Thymus (tissue), 11 donors: ENCODE measurements around the gene SNX13. TPM values are rescaled to one million over a fixed set of nuclear protein-coding genes. Genes with fewer than 3 reads are reported as not detected.

Experiments
- DNase-seq, 9 donors: peaks; one replicate each; pipeline ENCODE4 v3.0.0-alpha.2; 2013; ENCODE audit warnings: low spot score in 9 of 9, low read depth in 6 of 9, missing footprints in 1 of 9
- H3K27ac ChIP-seq, 2 donors: one replicate each; pipeline ENCODE4 v1.5.1; 2013; ENCODE audit warnings: control low read depth in 1 of 2, low read depth in 1 of 2, low read length in 1 of 2, mild to moderate bottlenecking in 1 of 2, moderate library complexity in 1 of 2
- H3K27me3 ChIP-seq, 2 donors: one replicate each; pipeline ENCODE4 v1.5.1; 2013; ENCODE audit warnings: low read length in 1 of 2; ENCODE audit not compliant: control insufficient read depth in 2 of 2, insufficient read depth in 1 of 2
- H3K36me3 ChIP-seq, 2 donors: one replicate each; pipeline ENCODE4 v1.5.1; 2013; ENCODE audit warnings: low read length in 1 of 2, mild to moderate bottlenecking in 1 of 2, moderate library complexity in 1 of 2; ENCODE audit not compliant: control insufficient read depth in 2 of 2, insufficient read depth in 2 of 2
- H3K4me1 ChIP-seq, 2 donors: one replicate each; pipeline ENCODE4 v1.5.1; 2013; ENCODE audit warnings: low read length in 2 of 2; ENCODE audit not compliant: control insufficient read depth in 2 of 2, insufficient read depth in 2 of 2
- H3K4me3 ChIP-seq, 2 donors: one replicate each; pipeline ENCODE4 v1.5.1; 2013; ENCODE audit warnings: low read length in 2 of 2, control low read depth in 1 of 2, mild to moderate bottlenecking in 1 of 2
- H3K9me3 ChIP-seq, 2 donors: one replicate each; pipeline ENCODE4 v1.5.1; 2013; ENCODE audit warnings: low read length in 1 of 2, mild to moderate bottlenecking in 1 of 2; ENCODE audit not compliant: control insufficient read depth in 2 of 2, insufficient read depth in 1 of 2
- WGBS: extraction: QIAGEN DNeasy Blood & Tissue Kit; methylation state at CpG from one replicate; pipeline ENCODE4 v1.1.7; 2013; 5-methylcytosine and 5-hydroxymethylcytosine counted together
- polyA plus RNA-seq: library from polyadenylated mRNA; stranded (reverse); fragments of 200-250 nt; gene quantifications from one replicate; pipeline ENCODE4 v1.2.3, GENCODE V29; 2013
- total RNA-seq: library from RNA; stranded (reverse); fragments of 120-200 nt; gene quantifications from one replicate; pipeline ENCODE4 v1.2.4, GENCODE V29; 2013
- donor health status: healthy.

Gene SNX13
- total and polyA plus RNA-seq, 2 donors, result 12.3 to 33.4 TPM

GRCh38 chr7:17806631-17807030 is 133.7 kb downstream of the SNX13 start:
- Histone ChIP-seq H3K4me3 (no peak overlapping the region), H3K4me1 (no peaks in the 10 kb centered on the region), H3K27ac (no peak overlapping the region), H3K36me3 (peaks cover 11 to 14% of the 10 kb centered on the region in 2 donors), H3K27me3 (no peaks in the 10 kb centered on the region), H3K9me3 (no peaks in the 10 kb centered on the region)
- 96% methylated on average over 14 of the region's 14 CpGs for WGBS
- DNase-seq, result no peak

GRCh38 chr7:17802056-17802455 is 138.2 kb downstream of the SNX13 start:
- no peaks in the 10 kb centered on the region for H3K4me1 ChIP-seq
- no peaks in the 10 kb centered on the region for H3K9me3 ChIP-seq
- no peak overlapping the region for H3K4me3 ChIP-seq
- WGBS, result 99% methylated on average over 2 of the region's 2 CpGs
- H3K27ac ChIP-seq, result no peak overlapping the region
- DNase-seq, result no peak
- no peaks in the 10 kb centered on the region for H3K27me3 ChIP-seq
- peaks cover 9 to 15% of the 10 kb centered on the region in 2 donors for H3K36me3 ChIP-seq

GRCh38 chr7:17792075-17792936 is 148.0 kb downstream of the SNX13 start:
- Histone ChIP-seq H3K36me3 (peaks cover 6 to 20% of the 10 kb centered on the region in 2 donors), H3K4me3 (no peak overlapping the region), H3K27me3 (no peaks in the 10 kb centered on the region), H3K27ac (no peak overlapping the region), H3K9me3 (no peaks in the 10 kb centered on the region), H3K4me1 (no peaks in the 10 kb centered on the region)
- WGBS, result 100% methylated on average over 1 of the region's 1 CpG
- DNase-seq, result no peak

GRCh38 chr7:17787257-17787656 is 153.0 kb downstream of the SNX13 start:
- 86% methylated on average over 1 of the region's 1 CpG for WGBS
- no peaks in the 10 kb centered on the region for H3K9me3 ChIP-seq
- no peak for DNase-seq
- H3K4me3 ChIP-seq, result no peak overlapping the region
- no peaks in the 10 kb centered on the region for H3K4me1 ChIP-seq
- H3K27ac ChIP-seq, result no peak overlapping the region
- no peaks in the 10 kb centered on the region for H3K27me3 ChIP-seq
- peaks cover 0 to 5% of the 10 kb centered on the region in 2 donors for H3K36me3 ChIP-seq

GRCh38 chr7:17786314-17786852 is 153.9 kb downstream of the SNX13 start:
- WGBS, result 95% methylated on average over 6 of the region's 6 CpGs
- Histone ChIP-seq H3K9me3 (no peaks in the 10 kb centered on the region), H3K27me3 (no peaks in the 10 kb centered on the region), H3K4me1 (no peaks in the 10 kb centered on the region), H3K36me3 (peaks cover 0 to 5% of the 10 kb centered on the region in 2 donors), H3K4me3 (no peak overlapping the region), H3K27ac (no peak overlapping the region)
- no peak for DNase-seq

GRCh38 chr7:17782216-17782549 is 158.1 kb downstream of the SNX13 start:
- Histone ChIP-seq H3K36me3 (no peaks in the 10 kb centered on the region), H3K4me1 (no peaks in the 10 kb centered on the region), H3K27me3 (no peaks in the 10 kb centered on the region), H3K4me3 (no peak overlapping the region), H3K9me3 (no peaks in the 10 kb centered on the region), H3K27ac (no peak overlapping the region)
- DNase-seq, result no peak

GRCh38 chr7:17781491-17782215 is 158.6 kb downstream of the SNX13 start:
- no peak for DNase-seq
- Histone ChIP-seq H3K27ac (no peak overlapping the region), H3K36me3 (no peaks in the 10 kb centered on the region), H3K27me3 (no peaks in the 10 kb centered on the region), H3K4me3 (no peak overlapping the region), H3K9me3 (no peaks in the 10 kb centered on the region), H3K4me1 (no peaks in the 10 kb centered on the region)
- 63% methylated on average over 7 of the region's 7 CpGs for WGBS

GRCh38 chr7:17779381-17779780 is 160.9 kb downstream of the SNX13 start:
- Histone ChIP-seq H3K9me3 (no peaks in the 10 kb centered on the region), H3K36me3 (no peaks in the 10 kb centered on the region), H3K27me3 (no peaks in the 10 kb centered on the region), H3K4me1 (no peaks in the 10 kb centered on the region), H3K27ac (no peak overlapping the region), H3K4me3 (no peak overlapping the region)
- DNase-seq, result no peak
- WGBS, result 93% methylated on average over 1 of the region's 1 CpG

- H3K9me3 ChIP-seq, result no peaks in the 10 kb centered on the region
- 83% methylated on average over 3 of the region's 3 CpGs for WGBS
- DNase-seq, result no peak
These were observed 165.5 kb downstream of the SNX13 start for GRCh38 chr7:17774716-17775288.

More at GRCh38 chr7:17774716-17775288, 165.5 kb downstream of the SNX13 start:
- Histone ChIP-seq H3K27ac (no peak overlapping the region), H3K36me3 (no peaks in the 10 kb centered on the region), H3K4me3 (no peak overlapping the region), H3K27me3 (no peaks in the 10 kb centered on the region), H3K4me1 (peaks cover 15 to 18% of the 10 kb centered on the region in 2 donors)
